Hypothalamus (tissue), 51 donors: Measurements from ENCODE around the gene GBGT1.

Source experiments
- DNase-seq, 51 donors: peaks; one replicate each; lab custom pipeline; 2025; lab: John Stamatoyannopoulos, UW

Gene GBGT1

DNA sequence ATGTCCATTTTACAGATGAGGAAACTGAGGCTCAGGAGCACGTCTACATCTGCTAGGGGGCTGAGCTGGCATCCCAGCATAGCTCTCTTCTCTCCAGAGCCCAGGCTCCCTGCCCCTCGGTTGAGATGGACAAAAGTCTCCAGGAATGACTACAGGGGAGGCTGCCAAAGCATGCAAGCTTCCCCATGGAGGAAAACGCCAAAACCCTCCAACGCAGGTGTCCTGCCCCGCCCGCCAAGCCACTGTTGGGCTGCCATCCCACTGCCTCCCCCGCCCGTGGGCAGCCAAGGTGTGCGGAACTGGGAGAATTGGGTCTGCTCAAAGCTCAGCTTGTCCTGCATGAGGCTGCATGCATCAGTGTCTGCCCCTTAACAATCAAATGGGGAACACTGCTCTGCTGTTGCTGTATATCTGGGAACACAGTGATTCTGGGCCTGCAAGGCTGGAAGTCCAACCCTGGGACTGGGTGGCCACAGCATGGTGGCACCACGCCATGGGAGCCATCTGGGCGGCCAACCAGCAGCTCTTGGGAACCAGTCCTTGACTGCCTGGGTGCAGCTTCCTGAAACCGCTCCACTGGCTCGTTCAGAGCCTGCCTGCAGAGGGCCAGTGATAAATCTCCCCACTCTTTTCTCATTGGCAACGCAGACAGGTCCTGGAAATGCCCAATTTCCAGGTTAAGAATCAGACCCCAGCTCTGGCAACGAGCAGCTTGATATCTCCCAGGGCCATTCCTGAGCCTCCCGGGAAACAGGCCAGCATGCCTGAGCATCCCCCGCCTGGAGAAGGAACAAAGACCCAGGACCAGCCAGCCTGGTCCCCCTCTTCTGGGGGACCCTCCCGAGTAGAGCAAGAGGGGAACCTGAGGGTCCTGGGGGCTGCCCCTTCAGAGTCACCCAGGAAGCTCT lies 46.2 kb downstream of the GBGT1 start:
- DNase-seq: peak in 44 of 51 donors; percentile 28 to 93 (median 78)

GRCh38 chr9:133116346-133117231 lies 47.1 kb downstream of the GBGT1 start:
- DNase-seq: no peak

- peak in 5 of 51 donors; percentile 20 to 66 (median 36) for DNase-seq
Observed at GRCh38 chr9:133115604-133116345, 47.9 kb downstream of the GBGT1 start.

DNA sequence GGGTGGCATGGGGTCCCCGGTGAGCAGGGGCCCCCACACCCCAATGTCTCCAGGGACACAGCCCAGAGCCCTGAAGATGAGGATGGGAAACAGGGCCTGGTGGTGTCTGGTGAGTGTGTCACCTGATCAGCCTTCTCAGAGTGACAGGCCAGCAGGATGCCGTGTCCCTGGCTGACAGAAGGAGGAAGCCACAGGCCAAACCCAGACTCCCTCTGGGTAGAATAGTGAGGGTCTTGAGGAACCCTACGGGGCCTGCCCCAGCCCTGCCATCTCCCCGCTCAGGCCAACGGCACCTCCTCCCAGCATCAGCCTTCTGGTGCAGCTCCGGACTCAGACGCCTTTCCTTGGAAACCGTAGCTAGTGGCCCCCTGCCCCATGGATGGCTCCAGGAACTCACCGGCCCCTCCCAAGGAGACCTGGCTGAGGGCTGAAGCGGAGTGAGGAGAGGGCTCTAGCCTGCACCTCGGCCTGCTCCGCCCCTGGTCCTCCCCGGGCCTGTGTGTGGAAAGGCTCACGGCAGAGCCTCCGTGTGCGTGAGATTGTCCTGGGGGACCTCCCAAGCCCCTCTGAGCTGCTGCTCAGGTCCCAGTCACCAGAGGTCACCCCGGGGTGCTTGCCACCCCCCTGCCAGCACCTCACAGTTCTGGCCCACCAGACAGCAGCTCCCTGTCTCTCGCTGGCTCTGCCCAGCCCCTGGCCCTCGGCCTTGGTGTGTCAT lies 48.7 kb downstream of the GBGT1 start:
- peak in 1 of 51 donors; percentile 52 for DNase-seq

DNA sequence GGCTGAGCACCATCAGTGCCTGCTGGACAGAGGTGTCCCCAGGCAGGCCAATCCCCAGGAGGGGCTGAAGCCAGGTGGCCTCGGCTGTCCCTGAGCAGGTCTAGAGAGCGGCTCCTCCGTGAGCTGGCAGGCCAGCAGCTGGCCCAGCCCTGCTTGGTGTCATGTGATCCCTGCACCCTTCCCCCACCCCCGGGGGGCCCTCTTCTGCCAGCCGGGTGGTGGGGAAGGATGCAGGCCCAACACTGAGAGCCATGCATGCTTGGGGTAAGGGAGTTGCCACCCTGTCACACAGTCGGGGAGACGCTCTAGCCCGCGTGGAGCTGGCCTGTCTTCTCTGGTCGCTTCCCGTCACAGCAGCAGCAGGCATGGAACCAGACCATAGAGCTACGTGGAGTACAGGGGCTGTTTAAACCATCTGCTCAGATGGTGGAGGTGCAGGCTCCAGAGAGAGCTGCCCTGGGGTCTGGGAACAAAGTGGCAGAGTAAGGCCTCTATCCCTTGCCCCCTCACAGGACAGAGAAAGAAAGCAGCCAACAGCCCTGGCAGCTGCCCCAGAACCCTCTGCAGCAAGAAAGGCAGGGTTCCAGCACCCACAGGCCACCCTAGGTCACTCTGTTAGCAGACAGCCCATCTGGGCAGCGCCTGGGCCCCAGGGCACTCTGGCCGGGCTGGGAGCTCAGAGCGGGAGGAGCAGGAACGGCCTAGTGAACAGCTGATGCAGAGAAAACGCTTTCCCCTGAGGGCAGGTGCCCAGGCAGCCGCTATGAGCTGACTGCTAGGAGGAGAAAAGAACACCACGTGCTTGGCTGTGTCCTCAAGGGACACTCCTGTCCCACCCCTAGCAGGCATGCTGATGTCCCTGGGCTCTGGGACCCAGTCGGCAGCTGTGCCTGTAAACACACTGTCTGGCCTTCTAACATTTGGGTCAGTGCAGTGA lies 49.5 kb downstream of the GBGT1 start:
- DNase-seq: peak in 36 of 51 donors; percentile 21 to 79 (median 61)

GRCh38 chr9:133113163-133113948 lies 50.4 kb downstream of the GBGT1 start:
- DNase-seq: peak in 12 of 51 donors; percentile 22 to 72 (median 46)

DNA sequence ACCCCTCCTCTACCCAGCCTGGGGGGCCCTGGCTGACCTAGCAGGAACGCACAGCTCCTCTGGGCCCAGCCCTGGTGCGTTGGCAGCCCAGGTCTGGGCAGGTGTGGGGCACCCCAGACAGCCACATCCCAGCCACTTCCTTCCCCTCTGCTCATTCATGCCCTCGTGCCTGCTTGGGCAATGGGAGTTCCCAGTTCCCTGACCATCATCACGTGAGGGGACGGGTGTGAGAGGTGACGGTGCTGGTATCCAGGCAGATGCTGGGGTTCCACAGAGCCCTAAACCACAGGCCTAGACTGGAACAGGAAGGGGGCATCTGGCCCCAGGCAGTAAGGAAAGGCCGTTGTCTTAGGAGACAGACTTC lies 51.1 kb downstream of the GBGT1 start:
- DNase-seq: peak in 3 of 51 donors; percentile 19 to 41 (median 39)

DNA sequence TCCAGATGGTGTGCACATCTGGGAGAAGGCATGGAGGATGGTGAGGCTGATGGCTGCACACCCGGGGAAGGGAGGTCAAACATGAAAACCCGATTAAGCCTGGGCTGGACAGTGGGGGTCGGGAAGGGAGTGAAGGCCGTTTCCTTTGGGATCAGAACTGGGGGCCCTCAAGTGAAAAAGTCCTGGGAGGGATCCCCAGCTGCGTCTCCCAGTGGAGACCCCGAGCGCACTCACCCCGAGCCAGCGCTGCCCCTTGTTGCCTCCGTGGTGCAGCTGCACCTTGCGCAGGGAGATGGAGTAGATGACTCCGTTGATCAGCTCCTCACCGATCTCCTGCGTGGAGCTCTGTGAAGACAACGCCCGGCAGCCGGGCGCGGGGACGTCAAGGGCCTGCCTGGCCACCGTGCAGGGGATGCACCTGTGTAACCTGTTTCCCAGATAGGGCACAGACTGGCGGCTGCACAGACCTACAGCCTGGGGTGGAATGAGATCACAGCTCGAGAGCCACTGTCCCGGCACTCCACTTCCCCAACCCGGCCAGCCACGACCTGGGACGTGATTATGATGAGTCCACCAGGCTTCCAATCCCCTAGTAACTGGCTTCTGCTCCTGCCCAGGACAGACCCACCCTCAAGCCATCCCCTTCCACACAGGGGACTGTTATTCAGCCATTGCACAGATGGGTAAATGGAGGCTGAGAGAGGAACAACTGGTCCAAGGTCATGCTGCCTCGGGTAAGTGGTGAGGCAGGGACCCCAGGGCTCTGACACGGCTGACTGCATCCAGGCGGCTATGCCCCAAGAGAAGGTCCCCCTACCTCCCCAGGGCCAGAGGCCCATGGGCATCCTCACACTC lies 51.7 kb downstream of the GBGT1 start:
- DNase-seq: no peak

GRCh38 chr9:133109931-133110650 lies 53.6 kb downstream of the GBGT1 start:
- no peak for DNase-seq

DNA sequence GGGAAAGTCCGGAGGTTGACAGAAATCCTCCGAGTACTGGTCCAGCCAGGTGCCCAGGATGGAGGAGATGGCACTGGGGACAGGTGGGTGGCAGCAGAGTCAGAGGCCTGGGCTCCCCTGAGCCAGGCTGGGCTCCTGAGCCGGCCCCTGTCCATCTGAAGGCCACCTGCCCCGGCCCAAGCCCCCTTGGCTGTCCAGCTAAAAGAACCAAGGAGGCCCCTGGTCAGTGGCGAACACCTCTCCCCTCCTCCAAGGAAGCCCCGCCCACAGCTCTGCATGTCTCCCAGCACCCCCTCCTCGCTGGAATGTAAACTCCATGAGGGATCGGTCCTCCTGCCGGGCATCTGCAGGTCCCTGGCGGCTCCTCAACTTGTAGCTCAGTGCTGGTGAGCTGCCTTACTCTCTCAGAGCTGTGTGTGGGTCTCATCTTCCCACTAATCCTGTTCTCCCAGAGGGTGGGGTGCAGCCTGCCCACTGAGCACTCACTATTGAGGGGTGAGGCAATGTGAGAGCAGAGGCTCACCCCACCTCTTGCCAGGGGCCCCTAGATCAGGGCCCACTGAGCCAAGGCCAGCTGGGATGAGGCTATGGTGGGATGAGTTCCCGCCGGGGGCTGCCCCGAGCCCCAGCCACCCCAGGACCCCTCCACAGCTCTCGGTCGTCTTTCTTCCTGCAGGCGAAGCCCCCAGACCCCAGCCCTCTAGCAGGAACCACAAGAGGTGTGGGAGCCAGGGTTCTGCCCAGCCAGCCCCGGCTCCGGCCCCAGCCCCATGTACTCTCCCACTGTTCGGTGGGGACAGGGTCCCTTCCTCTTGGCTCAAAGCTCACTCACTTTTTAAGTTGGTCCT lies 54.7 kb downstream of the GBGT1 start:
- DNase-seq: no peak

- DNase-seq: no peak
Observed at GRCh38 chr9:133107961-133108793, 55.5 kb downstream of the GBGT1 start.

DNA sequence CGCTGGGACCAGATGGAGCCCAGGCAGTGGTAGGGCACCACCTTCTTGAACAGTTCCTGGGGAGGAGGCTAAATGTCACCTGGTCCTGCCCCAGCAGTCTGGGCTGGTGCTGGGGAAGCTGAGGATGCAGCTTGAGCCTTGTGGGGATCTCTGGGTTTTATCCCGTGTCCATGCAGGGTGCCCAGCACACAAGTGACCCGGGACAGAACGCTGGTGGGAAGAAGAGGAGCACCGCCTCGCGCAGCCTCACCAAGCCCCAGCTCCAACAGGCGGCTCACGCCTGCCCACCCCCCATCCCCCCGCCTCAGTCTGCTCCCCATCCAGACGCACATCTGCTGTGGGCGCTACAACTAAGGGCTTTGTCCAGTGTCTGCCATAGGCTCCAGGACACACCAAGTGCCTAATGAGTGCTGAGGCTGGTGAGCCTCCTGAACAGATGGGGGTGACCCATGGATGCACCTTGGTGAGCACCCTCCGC lies 56.4 kb downstream of the GBGT1 start:
- DNase-seq: no peak

GRCh38 chr9:133106511-133107244 lies 57.0 kb downstream of the GBGT1 start:
- no peak for DNase-seq

GRCh38 chr9:133105461-133105770 lies 58.3 kb downstream of the GBGT1 start:
- DNase-seq: no peak
